GM12878 (cell line): Measurements from ENCODE around the gene CRYAA.
"Not testable (repeated sequence)": the region's sequence is repeated elsewhere in the genome, so short reads cannot be mapped to it uniquely, and the experiment has no call there.

Source experiments
- CREM ChIP-seq: IDR thresholded peaks from 2 replicates; pipeline ENCODE4 v1.6.1; 2014; ENCODE audit warnings: antibody characterized with exemption, low read depth
- CTCF ChIP-seq, 3 experiments: IDR thresholded peaks in 2 of 3; conservative IDR thresholded peaks in 1 of 3; 2 replicates each; pipeline ENCODE4 v1.5.1; 2011; ENCODE audit warnings: low read depth in 3 of 3, low read length in 3 of 3, mild to moderate bottlenecking in 3 of 3, control low read depth in 2 of 3, moderate library complexity in 2 of 3, inconsistent platforms in 1 of 3, mixed read lengths in 1 of 3; ENCODE audit not compliant: control insufficient read depth in 2 of 3, insufficient read depth in 1 of 3; ENCODE audit errors: extremely low read depth in 1 of 3
- MYC ChIP-seq: IDR thresholded peaks from 2 replicates; pipeline ENCODE4 v1.6.1; 2011; ENCODE audit warnings: mild to moderate bottlenecking, low read length, moderate library complexity, inconsistent platforms; ENCODE audit not compliant: insufficient read depth, insufficient replicate concordance, insufficient read length, severe bottlenecking
- SUZ12 ChIP-seq: fragments of 200-600 bp; sonication (generic); IDR thresholded peaks from one replicate; pipeline ENCODE4 v1.6.1; 2018; ENCODE audit warnings: antibody characterized with exemption, mild to moderate bottlenecking; ENCODE audit not compliant: unreplicated experiment

- TF ChIP-seq CREM; CTCF (IDR thresholded peaks at IDR 0.05 in 2 of 3, conservative IDR thresholded peaks at IDR 0.05 in 1 of 3; ENCODE audit: control insufficient read depth in 2 of 3, extremely low read depth in 1 of 3, insufficient read depth in 1 of 3, low read depth in 3 of 3, low read length in 3 of 3); SUZ12; MYC: not testable (repeated sequence)
These were observed 7.8 kb downstream of the CRYAA start for GRCh38 chr21:43176621-43177020.
